K562 (cell line): ENCODE results near the gene SCRN1. TPM values are rescaled to one million over a fixed set of nuclear protein-coding genes. Genes with fewer than 3 reads are reported as not detected.

Source experiments
- ATAC-seq: fragments of 200-7000 bp; cut with Tn5 transposase; 3 replicates; pipeline ENCODE4 v1.9.1; 2020; ENCODE audit warnings: moderate library complexity
- BruUV-seq: library from RNA; stranded (reverse); fragments of 400-500 nt; replicated peaks from 2 replicates; lab custom pipeline; 2021; lab: Mats Ljungman, UMichigan
- CTCF ChIA-PET: fragments of 300-600 bp; formaldehyde crosslinking; extraction: SDS; loops from one replicate; lab custom pipeline; 2021; ENCODE audit warnings: low intra/inter-chr PET ratio; lab: Yijun Ruan, JAX
- POLR2A ChIA-PET: fragments of 300-600, 350-650 bp; sonication (Branson Sonifier 250); formaldehyde crosslinking; extraction: SDS; loops from one replicate; lab custom pipeline; 2021; ENCODE audit warnings: antibody characterized with exemption, inconsistent platforms; lab: Yijun Ruan, JAX
- DNase-seq, 4 experiments: peaks; one replicate each; pipeline versions ENCODE4 v3.0.0 to v3.0.0-alpha.2; 2011 to 2018; ENCODE audit warnings: low spot score in 3 of 4, mixed read lengths in 3 of 4; ENCODE audit errors: extremely low read depth in 1 of 4
- FAIRE-seq: peaks from 2 replicates; lab custom pipeline; 2011; peaks lifted over from hg19 to GRCh38; lab: Jason Lieb, UNC
- H2AFZ ChIP-seq: 2 replicates; pipeline ENCODE4 v1.6.0; 2011; ENCODE audit warnings: low read depth, low read length, control low read depth, inconsistent platforms
- H3K27ac ChIP-seq: fragments of 200-600 bp; 3 replicates; pipeline ENCODE4 v1.8.0; 2011; ENCODE audit warnings: low read depth, mild to moderate bottlenecking, control low read depth, inconsistent platforms, low read length, moderate library complexity, mixed read lengths; ENCODE audit errors: extremely low read depth
- H3K27me3 ChIP-seq, 2 experiments: fragments of 300-600 bp in 1 of 2; 2 replicates in 1 of 2; 3 replicates in 1 of 2; pipeline versions ENCODE4 v1.6.0 to v1.8.0; 2011; ENCODE audit warnings: inconsistent platforms in 2 of 2, low read length in 2 of 2, mild to moderate bottlenecking in 1 of 2, mixed read lengths in 1 of 2, moderate library complexity in 1 of 2; ENCODE audit not compliant: control insufficient read depth in 2 of 2, insufficient read depth in 2 of 2
- H3K36me3 ChIP-seq: fragments of 300-600 bp; 3 replicates; pipeline ENCODE4 v1.8.0; 2011; ENCODE audit warnings: mild to moderate bottlenecking, low read length, inconsistent platforms; ENCODE audit not compliant: control insufficient read depth, insufficient read depth
- H3K4me1 ChIP-seq, 2 experiments: fragments of 200-600 bp in 1 of 2; replicated peaks in 1 of 2; 2 replicates in 1 of 2; 3 replicates in 1 of 2; pipeline versions ENCODE4 v1.5.1 to v1.8.0; 2011; ENCODE audit warnings: inconsistent platforms in 2 of 2, low read length in 2 of 2, mild to moderate bottlenecking in 1 of 2, mixed read lengths in 1 of 2, moderate library complexity in 1 of 2; ENCODE audit not compliant: control insufficient read depth in 2 of 2, insufficient read depth in 2 of 2
- H3K4me2 ChIP-seq: 2 replicates; pipeline ENCODE4 v1.6.1; 2011; ENCODE audit warnings: low read length, control low read depth, inconsistent platforms, mixed read lengths; ENCODE audit not compliant: insufficient read depth
- H3K4me3 ChIP-seq: fragments of 200-600 bp; sonication (generic), shearing (Covaris generic); 2 replicates; pipeline ENCODE4 v1.5.1; 2016; ENCODE audit warnings: control low read depth, inconsistent platforms
- H3K79me2 ChIP-seq: fragments of 200-600 bp; 3 replicates; pipeline ENCODE4 v1.8.0; 2011; ENCODE audit warnings: low read length, inconsistent platforms; ENCODE audit not compliant: control insufficient read depth, insufficient read depth
- H3K9ac ChIP-seq, 2 experiments: 2 replicates each; pipeline versions ENCODE4 v1.6.0 to v1.6.1; 2011; ENCODE audit warnings: low read depth in 2 of 2, low read length in 2 of 2, control low read depth in 1 of 2, inconsistent platforms in 1 of 2, mild to moderate bottlenecking in 1 of 2, mixed read lengths in 1 of 2; ENCODE audit not compliant: insufficient read depth in 1 of 2
- H3K9me1 ChIP-seq: one replicate; pipeline ENCODE4 v1.6.0; 2011; ENCODE audit warnings: inconsistent platforms, mild to moderate bottlenecking, low read length, moderate library complexity; ENCODE audit not compliant: control insufficient read depth, insufficient read depth
- H3K9me3 ChIP-seq: replicated peaks from 2 replicates; pipeline ENCODE4 v1.5.1; 2011; ENCODE audit warnings: low read depth, low read length, inconsistent platforms; ENCODE audit not compliant: control insufficient read depth, insufficient read depth
- H4K20me1 ChIP-seq: replicated peaks from 2 replicates; pipeline ENCODE4 v1.6.1; 2011; ENCODE audit warnings: low read length, inconsistent platforms, mixed read lengths; ENCODE audit not compliant: control insufficient read depth, insufficient read depth
- BRD9 ChIP-seq: fragments of 450-650 bp; IDR thresholded peaks from 2 replicates; pipeline ENCODE4 v1.6.1; 2018; ENCODE audit warnings: low read depth; ENCODE audit not compliant: partially characterized antibody
- CREM ChIP-seq: IDR thresholded peaks from 2 replicates; pipeline ENCODE4 v1.6.1; 2014; ENCODE audit warnings: antibody characterized with exemption, low read depth
- CTCF ChIP-seq, 3 experiments: IDR thresholded peaks in 2 of 3; conservative IDR thresholded peaks in 1 of 3; 2 replicates each; pipeline ENCODE4 v1.5.1; 2011 to 2012; ENCODE audit warnings: low read length in 3 of 3, mild to moderate bottlenecking in 3 of 3, control low read depth in 2 of 3, improper control_type of control experiment in 1 of 3, inconsistent platforms in 1 of 3, low read depth in 1 of 3, mixed read lengths in 1 of 3, moderate library complexity in 1 of 3; ENCODE audit not compliant: insufficient read depth in 2 of 3
- EP300 ChIP-seq: IDR thresholded peaks from 2 replicates; pipeline ENCODE4 v1.6.1; 2012; ENCODE audit warnings: low read length, improper control_type of control experiment
- MTF1 ChIP-seq: fragments of 250-450 bp; sonication (Bioruptor Pico); IDR thresholded peaks from 2 replicates; pipeline ENCODE4 v1.9.0; 2021; ENCODE audit warnings: moderate library complexity, mild to moderate bottlenecking, inconsistent platforms, borderline replicate concordance
- POLR2AphosphoS5 ChIP-seq: IDR thresholded peaks from 2 replicates; pipeline ENCODE4 v1.6.1; 2011; ENCODE audit warnings: mild to moderate bottlenecking, low read depth, low read length, moderate library complexity; ENCODE audit not compliant: control insufficient read depth, insufficient read depth
- RAD21 ChIP-seq, 2 experiments: fragments of 250-450 bp in 1 of 2; fragments of 450-650 bp in 1 of 2; sonication (Bioruptor Pico) in 1 of 2; formaldehyde crosslinking in 1 of 2; IDR thresholded peaks in 1 of 2; conservative IDR thresholded peaks in 1 of 2; 2 replicates each; pipeline versions ENCODE4 v1.4.0 to v1.8.0; 2020 to 2022; ENCODE audit warnings: mild to moderate bottlenecking in 2 of 2, moderate library complexity in 1 of 2
- RBM15 ChIP-seq: fragments of 200-400 bp; formaldehyde crosslinking; IDR thresholded peaks from 2 replicates; pipeline ENCODE4 v1.6.1; 2018; ENCODE audit warnings: mild to moderate bottlenecking, low read length, moderate library complexity; ENCODE audit not compliant: insufficient read depth
- SP1 ChIP-seq: sonication (generic); formaldehyde crosslinking; IDR thresholded peaks from 2 replicates; pipeline ENCODE4 v1.8.1; 2022; ENCODE audit warnings: mild to moderate bottlenecking, missing genetic modification reagents
- ZBTB2 ChIP-seq: fragments of 450-650 bp; IDR thresholded peaks from 2 replicates; pipeline ENCODE4 v1.6.1; 2016; ENCODE audit warnings: antibody characterized with exemption
- ZBTB33 ChIP-seq: sonication (generic); formaldehyde crosslinking; IDR thresholded peaks from 2 replicates; pipeline ENCODE4 v1.8.1; 2023; ENCODE audit warnings: mild to moderate bottlenecking, missing genetic modification reagents
- ZFX ChIP-seq: sonication (generic); formaldehyde crosslinking; IDR thresholded peaks from 2 replicates; pipeline ENCODE4 v1.8.0; 2022; ENCODE audit warnings: mild to moderate bottlenecking, missing genetic modification reagents, moderate library complexity
- ZNF347 ChIP-seq: fragments of 450-650 bp; formaldehyde crosslinking; IDR thresholded peaks from 2 replicates; pipeline ENCODE4 v1.4.0; 2020; ENCODE audit warnings: low read depth, mild to moderate bottlenecking, moderate library complexity
- ZNF512 ChIP-seq: IDR thresholded peaks from 2 replicates; pipeline ENCODE4 v1.6.1; 2016; ENCODE audit warnings: missing genetic modification characterization, missing compliant biosample characterization
- WGBS: fragments of 100-300 bp; shearing (Covaris generic); methylation state at CpG from one replicate; pipeline ENCODE4 v1.1.6; 2016; ENCODE audit warnings: low coverage, mixed read lengths; ENCODE audit not compliant: insufficient coverage; ENCODE audit errors: missing lambda C conversion rate; 5-methylcytosine and 5-hydroxymethylcytosine counted together
- in situ Hi-C: fragments of 300-500 bp; cut with MboI; formaldehyde crosslinking; loops from 4 replicates; pipeline ENCODE4 v1.15.0; 2018; ENCODE audit warnings: inconsistent platforms, mixed read lengths
- intact Hi-C: fragments of 100-400 bp; cut with micrococcal nuclease; formaldehyde crosslinking; loops from 2 replicates; pipeline ENCODE4 v1.14.2; 2022
- polyA plus RNA-seq, 8 experiments: library from polyadenylated mRNA; depleted of rRNA in 4 of 8; stranded (reverse) in 5 of 8; unstranded in 3 of 8; fragments of >200 nt; fragmentation: Nextera tagmentation in 2 of 8; fragmentation: Illumina TruSeq in 1 of 8; extraction: Ambion mirVana in 2 of 8; extraction: Trizol in 1 of 8; gene quantifications; 2 replicates each; pipeline versions ENCODE4 v1.2.1 to v1.2.3, GENCODE V29; 2011 to 2014; ENCODE audit warnings: inconsistent platforms in 1 of 8, missing spikeins in 1 of 8
- total RNA-seq, 7 experiments: library from RNA; depleted of rRNA in 6 of 7; stranded (reverse); fragments of >200 nt in 6 of 7; fragmentation: Illumina TruSeq in 2 of 7; extraction: Trizol in 2 of 7; gene quantifications; 2 replicates each; pipeline versions ENCODE4 v1.2.1 to v1.2.3, GENCODE V29; 2011 to 2021; ENCODE audit warnings: low replicate concordance in 1 of 7

SCRN1 gene
- total and polyA plus RNA-seq, 9 of the 15 experiments (the other 6 are each of a cell fraction or from before 2014, with no cell fraction given) = 0.13 to 1.4 (median 0.20) TPM

- in situ Hi-C loops (no loop called here), intact Hi-C loops (no loop called here)
- POLR2A ChIA-PET = interaction anchor here (1.1 kb wide), 1 partner anchor 13 kb away, joined by 3 read pairs; no protein-coding TSS in a partner anchor
- no TSS peak for BruUV-seq
- Histone ChIP-seq H3K36me3 (no peaks in the 10 kb centered on the region), H4K20me1 (no peaks in the 10 kb centered on the region), H3K9me1 (no peaks in the 10 kb centered on the region), H3K4me2 (no peak overlapping the region), H3K9me3 (no peaks in the 10 kb centered on the region), H3K4me1 (no peaks in the 10 kb centered on the region), H2AFZ (no peak overlapping the region), H3K27me3 (peaks cover 0 to 7% of the 10 kb centered on the region in 2 experiments; a peak in 2 of 5 replicates), H3K79me2 (no peaks in the 10 kb centered on the region), H3K9ac (no peak overlapping the region), H3K4me3 (no peak overlapping the region), H3K27ac (no peak overlapping the region)
- CTCF ChIA-PET = no interaction called here
- DNase-seq = peak in 2 of 4 experiments; percentile 40 to 53
- under 1% methylated on average over 8 of the region's 8 CpGs for WGBS
- FAIRE-seq = peak; percentile 78
- peak; percentile 96 for ATAC-seq
- TF ChIP-seq ZBTB2 (no peak), ZBTB33 (peak; percentile 59; the same call in 1 of the 2 replicates), ZNF347 (CRISPR knock-in tag) (no peak), CREM (peak; percentile 41; the same call in 1 of the 2 replicates), RBM15 (no peak), CTCF (IDR thresholded peaks at IDR 0.05 in 2 of 3, conservative IDR thresholded peaks at IDR 0.05 in 1 of 3; ENCODE audit: insufficient read depth in 2 of 3, low read depth in 1 of 3, low read length in 3 of 3) (peak; percentile 55 to 65 (median 56)), EP300 (no peak), ZFX (no peak), SP1 (CRISPR knock-in tag) (no peak), BRD9 (no peak), POLR2AphosphoS5 (no peak), MTF1 (CRISPR knock-in tag) (no peak), ZNF512 (no peak), RAD21 (CRISPR knock-in tag; conservative IDR thresholded peaks at IDR 0.05 in 1 of 2, IDR thresholded peaks at IDR 0.05 in 1 of 2) (peak in 1 of 2 experiments; percentile 35; a peak in 1 of 4 replicates)
These were observed 11.5 kb downstream of the SCRN1 start for GRCh38 chr7:29977886-29978651.
